ENCODE results near the gene ACSS2.

Gene ACSS2

DNA sequence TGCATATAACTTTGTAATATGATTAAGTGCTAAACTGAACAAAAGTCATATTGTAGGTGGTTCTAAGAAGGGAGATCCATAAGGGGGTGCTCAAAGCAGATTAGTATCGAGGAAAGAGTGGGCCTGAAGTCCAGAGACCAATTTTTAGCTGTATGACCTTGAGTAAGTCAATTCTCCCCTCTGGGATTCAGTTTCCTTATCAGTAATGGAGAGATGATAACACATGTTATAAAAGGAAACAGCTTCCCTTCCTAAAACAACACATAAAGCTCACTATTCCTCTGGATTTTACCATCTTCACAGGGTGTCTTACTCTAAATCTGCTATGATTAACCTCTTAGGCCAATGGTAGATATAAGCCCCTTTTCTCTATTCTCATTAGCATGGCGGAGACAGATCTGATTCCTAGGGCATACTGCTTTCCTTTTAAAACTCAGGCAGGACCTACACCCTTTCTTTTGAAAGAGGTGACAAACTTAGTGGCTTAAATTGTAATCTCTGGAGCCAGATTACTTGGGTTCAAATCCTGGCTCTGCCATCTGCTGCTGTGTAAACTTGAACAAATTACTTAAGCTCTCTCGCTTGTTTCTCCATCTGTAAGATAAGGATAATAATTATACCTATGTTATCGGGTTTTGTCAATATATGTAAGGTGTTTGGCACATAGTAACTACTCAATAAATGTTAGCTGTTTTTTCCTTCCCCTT, 39.5 kb downstream of the ACSS2 start:
- no peak for DNase-seq (ENCODE audit: low read depth, low spot score)

DNA sequence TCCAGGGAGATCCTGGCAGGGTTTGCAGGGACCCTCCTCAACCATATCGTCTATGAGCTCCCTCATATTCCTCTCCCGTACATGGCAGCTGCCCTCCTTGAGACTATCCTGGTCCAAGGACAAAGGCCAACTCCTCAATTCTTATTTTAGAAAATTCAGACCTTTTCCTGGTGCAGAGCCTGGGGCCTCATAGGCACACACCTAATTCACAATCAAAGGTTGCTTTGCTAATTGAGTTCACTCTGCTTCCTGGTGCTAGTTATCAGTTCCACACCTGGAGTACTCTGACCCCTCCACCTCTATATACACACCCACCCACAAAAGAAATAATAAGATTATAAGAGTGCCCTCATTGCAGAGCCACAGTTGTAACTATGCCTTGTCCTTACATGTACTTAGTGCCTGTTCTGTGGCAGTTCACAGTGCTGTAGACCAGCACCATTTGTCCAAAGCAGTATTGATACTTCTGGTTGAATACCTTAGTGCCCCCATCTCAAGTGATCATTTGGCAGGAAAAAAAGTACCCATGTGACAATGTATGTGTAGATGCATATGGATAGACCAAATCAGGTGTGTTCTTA, 40.5 kb downstream of the ACSS2 start:
- DNase-seq (ENCODE audit: low read depth, low spot score): no peak

DNA sequence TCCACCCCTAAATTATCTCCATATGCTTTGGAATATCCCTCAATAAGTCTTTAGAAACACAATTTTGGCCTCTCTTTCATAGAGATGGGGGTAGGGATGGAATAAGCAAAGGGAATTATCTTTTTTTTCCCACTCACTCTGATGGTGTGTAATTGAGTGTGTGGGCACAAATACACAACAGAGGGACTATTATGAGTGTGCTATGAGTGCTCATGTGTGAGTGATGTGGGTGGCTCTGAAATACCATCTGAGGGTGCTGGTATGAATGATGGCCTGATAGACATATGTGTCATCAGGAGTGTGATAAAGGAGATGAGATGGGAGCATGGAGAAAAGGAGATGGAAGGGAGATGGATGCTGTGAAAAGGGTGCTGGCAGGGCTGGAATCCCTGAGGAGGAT, 43.6 kb downstream of the ACSS2 start:
- no peak for DNase-seq (ENCODE audit: low read depth, low spot score)

DNA sequence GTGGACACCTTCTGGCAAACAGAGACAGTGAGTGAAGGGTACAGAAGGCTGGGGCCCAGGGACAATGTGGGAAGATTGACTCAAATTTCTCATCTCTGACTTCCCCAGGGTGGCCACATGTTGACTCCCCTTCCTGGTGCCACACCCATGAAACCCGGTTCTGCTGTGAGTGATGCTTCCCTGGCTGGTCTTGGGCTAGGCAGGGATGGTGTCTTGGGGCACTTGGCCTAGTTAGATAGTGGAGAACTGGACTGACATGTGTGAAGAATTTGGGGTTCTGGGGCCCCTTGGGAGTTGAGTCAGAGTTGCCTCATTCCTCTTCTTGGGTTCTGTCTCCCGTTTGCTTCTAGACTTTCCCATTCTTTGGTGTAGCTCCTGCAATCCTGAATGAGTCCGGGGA, 45.0 kb downstream of the ACSS2 start:
- no peak for DNase-seq (ENCODE audit: low read depth, low spot score)

DNA sequence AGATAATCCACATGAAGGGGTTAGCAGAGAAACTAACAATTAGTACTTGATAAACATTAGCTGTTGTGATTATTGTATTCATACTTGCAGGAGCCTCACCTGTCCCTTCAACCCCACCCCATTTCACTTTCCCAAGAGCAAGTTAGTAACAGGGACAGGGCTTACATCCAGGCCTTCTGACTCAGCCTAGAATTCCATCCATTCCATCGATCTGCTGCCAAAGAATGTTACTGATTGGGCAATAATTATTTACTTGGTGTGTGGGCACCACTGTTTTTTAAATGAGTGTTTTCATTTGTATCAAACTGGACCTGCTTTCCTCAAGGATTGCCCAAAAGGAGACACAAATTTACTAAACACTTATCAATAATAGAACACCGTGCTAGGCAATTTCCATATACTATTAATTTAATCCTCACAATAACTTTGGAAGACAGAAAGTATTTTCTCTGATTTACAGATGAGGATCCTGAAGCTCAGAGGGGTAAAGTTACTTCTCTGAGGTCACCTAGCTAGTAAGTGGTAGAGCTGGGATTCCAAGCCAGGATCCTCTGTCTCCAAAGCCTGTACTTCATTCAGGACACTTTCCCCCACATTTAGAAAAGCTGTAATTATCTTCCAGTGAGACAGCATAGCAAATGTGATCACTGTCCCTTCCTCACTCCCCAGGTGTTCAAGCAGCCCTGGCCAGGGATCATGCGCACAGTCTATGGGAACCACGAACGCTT, 46.4 kb downstream of the ACSS2 start:
- DNase-seq (ENCODE audit: low read depth, low spot score): peak; percentile 91

DNA sequence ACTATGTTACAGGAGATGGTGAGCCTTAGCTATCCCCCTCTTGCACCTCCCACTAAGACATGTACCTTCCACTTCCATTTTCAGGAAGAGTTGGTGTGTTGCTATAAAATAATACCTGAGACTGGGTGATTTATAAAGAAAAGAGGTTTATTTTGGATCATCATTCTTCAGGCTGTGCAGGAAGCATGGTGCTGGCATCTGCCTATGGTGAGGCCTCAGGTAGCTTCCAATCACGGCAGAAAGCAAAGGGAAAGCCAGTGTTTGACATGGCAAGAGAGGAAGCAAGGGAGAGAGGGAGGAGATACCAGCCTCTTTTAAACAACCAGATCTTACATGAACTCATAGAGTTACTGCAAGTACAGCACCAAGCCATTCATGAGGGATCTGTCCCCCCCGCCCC, 47.0 kb downstream of the ACSS2 start:
- DNase-seq (ENCODE audit: low read depth, low spot score): no peak

DNA sequence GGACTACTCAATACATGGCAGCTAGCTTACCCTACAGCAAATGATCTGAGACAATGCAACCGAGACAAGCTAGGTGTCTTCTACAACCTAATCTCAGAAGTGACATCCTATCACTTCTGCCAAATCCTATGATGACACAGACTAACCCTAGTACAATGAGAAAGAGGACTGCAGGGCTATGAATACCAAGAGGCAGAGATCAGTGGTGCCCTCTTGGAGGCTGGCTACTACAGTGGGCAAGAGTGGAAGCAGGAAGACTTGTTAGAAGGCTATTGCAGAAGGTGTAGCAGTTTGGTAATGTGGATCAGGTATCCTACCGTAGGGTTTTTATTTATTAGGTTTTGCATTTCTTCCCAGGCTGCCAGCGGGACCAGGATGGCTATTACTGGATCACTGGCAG, 48.9 kb downstream of the ACSS2 start:
- DNase-seq (ENCODE audit: low read depth, low spot score): no peak

DNA sequence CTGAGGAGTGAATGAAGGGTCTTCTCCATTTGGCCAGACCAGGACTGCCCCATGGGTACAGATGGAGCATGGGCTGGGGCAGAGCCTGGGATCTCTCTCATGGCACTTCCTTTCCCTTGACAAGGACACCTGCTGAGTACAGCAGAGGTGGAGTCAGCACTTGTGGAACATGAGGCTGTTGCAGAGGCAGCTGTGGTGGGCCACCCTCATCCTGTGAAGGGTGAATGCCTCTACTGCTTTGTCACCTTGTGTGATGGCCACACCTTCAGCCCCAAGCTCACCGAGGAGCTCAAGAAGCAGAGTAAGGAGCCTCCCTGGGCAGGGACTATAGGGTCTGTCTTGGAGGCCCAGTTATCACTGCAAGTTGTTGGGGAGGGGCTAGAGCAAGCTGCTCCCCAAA, 49.6 kb downstream of the ACSS2 start:
- DNase-seq (ENCODE audit: low read depth, low spot score): no peak

DNA sequence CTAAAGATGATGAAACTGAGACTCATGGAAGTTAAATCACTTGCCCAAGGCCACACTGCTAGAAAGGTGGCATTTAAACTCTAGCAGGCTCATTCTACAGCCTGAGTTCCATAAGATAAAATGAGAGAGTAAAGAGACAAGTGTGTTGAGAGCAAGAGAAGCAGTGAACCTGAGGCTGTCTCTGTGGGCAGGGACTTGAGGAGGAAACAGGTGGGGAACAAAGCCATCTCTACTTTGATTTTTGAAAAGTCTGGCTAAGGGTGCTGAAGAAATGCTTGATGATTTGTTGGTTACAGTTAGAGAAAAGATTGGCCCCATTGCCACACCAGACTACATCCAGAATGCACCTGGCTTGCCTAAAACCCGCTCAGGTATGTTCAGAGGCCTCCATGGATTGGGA, 50.2 kb downstream of the ACSS2 start:
- DNase-seq (ENCODE audit: low read depth, low spot score): no peak

DNA sequence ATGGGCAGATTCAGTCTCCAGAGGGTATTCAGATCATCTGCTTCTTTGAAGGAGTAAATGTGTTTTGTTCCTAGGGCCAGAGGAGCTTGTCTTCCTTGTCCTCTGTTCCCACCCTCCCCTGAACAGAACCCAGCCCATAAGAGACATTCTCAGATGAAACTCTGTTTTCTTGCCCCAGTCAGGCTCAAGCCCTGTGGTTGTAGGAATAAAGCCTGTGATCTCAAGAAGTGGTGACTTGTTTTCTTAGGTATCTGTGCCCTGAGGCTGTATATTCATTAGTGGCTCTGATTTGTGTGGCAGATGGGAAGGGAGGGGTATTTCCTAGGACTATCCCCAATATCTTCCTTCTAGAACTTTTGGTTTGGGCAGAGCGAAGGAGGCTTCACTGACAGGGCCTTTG, 51.3 kb downstream of the ACSS2 start:
- peak; percentile 16 for DNase-seq (ENCODE audit: low read depth, low spot score)

DNA sequence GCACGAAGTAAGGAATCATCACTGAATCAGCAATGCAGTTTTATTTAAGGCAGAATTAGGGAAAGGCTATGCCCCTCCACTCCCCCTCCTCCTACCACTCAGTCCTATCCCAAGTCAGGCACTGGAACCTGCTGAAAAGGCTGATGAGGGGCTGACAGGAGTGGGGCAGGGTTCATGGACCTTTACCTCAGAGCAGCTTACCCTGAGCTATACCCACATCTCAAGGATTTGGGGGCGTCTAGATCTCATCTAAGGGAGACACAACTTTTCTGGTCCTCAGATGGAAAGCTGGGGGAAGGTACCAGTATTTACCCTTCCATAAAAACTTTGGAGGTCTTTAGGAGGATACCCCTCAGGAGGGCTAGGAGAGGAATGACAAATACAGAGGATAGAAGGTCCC, 52.0 kb downstream of the ACSS2 start:
- DNase-seq (ENCODE audit: low read depth, low spot score): no peak

DNA sequence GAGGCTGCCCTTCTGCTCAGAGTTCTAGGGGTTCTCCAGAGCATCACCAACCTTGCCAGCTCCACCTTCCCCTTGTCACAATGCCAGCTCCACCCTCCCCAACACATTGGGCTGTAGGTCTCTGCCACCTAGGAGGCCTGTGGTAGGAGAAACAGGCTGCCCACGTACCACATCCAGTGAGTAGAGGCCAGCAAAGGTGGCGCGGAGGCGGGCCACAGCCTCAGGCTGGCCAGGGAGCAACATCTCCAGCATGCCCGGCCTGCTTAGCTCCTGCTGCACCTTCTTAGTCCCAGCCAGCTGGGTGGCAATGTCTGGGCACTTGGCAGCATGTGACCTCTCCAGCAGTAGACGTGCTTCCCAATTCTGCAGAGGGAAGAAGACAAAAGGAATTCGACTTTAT, 55.4 kb downstream of the ACSS2 start:
- DNase-seq (ENCODE audit: low read depth, low spot score): no peak

DNA sequence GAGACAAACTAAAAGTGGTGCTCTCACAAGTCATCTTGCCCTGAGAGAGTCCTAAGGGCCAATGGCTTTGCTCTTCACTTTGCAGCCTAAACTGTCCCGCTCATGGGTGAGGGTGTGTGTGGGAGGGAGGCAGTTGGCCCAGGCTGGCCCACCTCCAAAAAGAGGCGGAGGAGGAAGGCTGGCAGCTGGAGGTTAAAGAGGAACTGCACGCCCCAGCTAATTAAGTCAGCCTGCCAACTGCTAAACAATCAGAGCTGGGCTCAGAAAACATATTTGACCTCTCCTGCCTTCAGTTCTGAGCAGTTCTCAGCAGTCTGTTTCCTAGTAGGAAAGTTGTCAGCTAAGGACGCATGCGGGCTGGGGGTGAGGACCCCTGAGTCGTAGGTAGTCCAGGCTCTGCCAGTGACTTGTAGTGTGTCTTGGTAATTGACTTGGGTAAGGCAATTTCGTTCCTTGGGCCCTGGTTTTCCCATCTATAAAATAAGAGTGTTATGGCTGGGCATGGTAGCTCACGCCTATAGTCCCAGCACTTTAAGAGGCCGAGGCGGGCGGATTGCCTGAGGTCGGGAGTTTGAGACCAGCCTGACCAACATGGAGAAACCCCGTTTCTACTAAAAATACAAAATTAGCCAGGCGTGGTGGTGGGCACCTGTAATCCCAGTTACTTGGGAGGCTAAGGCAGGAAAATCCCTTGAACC, 62.2 kb downstream of the ACSS2 start:
- DNase-seq (ENCODE audit: low read depth, low spot score): no peak

DNA sequence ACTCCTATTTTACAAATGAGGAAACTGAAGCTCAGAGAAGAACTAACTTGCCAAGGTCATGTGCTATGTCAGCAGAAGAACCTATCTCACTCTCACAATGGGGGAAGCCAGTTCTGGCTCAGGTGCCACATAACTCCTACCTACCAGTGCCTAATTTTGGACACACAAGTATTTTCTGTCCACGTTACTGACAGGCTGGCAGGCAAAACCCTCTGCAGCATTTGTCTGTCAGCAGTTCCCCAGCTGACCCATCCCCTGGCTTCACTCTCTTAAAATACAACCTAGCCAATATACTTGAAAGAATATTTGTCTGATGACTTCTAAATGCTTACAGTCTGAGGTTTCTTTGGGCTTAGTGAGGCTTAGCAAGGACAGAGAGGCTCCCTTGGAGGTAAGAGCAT, 63.7 kb downstream of the ACSS2 start:
- no peak for DNase-seq (ENCODE audit: low read depth, low spot score)

DNA sequence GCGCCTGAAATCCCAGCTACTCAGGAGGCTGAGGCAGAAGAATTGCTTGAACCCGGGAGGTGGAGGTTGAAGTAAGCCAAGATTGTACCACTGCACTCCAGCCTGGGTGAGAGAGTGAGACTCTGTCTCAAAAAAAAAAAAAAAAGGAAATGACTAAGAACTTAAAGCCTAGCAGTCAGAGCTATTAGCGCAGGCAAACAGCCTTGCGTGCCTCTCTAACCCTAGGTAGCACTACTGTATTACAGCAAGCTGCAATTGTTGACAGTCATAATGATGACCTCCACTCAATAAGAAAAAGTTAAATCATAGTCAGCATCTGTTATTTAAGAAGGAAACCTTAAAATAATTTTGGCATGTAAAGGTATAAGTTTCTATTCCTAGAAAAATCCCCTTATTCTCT, 64.8 kb downstream of the ACSS2 start:
- no peak for DNase-seq (ENCODE audit: low read depth, low spot score)

DNA sequence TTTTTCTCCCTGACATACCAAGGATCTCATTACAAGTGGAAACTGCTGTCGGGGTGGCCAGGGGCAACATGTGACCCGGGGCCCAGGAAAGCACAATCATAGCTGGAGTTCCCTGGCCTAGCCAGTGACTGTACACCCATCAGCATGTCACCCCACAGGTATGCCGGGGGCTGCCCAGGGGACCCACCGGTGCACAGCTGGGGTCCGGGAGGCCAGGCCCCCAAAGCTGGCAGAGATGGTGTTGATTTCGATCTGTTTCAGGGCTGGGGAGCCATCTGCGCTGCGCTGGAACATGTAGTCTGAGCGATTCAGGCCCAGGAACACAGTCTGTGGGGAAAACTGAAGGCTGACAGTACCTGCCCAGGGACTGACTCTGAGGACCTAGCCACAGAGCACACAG, 65.9 kb downstream of the ACSS2 start:
- DNase-seq (ENCODE audit: low read depth, low spot score): no peak

DNA sequence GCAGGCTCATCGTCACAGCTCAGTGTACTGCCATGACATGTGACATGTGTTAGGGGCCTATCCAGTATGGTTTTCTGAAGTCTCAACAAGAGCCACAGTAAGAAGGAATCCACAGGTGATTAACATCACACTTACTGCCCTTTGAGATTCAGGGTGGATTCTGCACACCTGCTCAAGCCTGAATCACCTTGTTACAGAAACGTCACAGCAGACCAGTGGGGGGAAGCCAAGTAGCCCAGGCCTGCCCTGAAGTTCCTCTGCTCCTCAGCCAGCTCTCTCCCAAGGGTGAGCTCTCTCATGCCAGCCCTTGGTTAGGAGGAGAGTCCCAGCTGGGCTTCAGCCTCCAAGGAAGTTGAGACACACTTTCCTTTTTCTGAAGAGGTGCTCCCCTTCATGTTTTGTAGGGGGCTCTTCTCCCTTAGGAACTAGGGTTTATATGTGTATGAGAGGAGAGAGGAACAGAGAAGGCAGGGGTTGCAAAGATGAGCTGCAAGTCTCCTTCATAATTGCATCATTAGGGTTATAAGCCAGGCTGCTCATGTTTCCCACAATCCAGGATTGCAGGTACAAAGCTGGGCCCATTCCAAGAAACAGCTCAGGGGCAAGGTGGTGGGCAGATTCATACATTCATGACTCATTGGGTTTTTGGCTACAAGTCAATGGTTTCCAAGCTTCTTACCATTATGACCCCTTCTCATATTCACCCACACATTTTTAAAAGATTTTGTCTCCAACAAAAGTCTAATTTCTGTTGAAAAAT, 67.6 kb downstream of the ACSS2 start:
- DNase-seq (ENCODE audit: low read depth, low spot score): no peak

DNA sequence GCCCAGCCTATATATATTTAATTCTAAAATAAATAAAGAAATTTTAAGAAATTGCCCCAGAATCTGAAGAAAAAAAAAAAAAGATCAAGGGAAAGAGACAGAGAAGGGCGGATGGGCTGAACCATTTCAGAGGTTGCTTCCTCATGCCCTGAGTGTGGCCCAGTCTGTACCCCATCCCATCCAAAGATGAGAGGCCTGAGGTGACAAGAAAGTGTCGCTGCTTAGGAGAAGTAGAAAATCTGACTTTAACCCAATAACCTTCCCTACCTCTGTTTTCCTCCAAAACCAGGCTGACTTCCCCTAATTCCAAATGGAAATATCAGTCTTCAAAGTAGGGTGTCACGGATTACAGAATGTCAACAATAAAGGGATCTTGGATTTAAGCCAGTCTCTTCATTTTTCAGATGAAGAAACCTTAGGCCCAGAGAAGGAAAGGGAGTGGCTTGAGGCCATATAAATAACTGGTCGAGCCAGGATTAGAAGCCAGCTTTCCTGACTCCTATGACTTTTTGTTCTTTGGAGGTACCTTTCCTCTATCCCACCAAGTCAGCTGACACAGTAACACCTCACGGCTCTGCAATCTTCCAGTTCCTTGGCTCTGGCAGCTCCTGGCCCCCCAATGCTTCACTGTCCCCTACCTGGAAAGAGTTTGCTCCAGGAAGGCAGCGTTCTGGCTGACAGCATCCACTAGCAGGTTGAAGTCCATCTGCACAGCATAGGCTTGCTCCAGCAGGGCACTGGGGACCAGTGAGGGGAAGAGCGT, 69.1 kb downstream of the ACSS2 start:
- no peak for DNase-seq (ENCODE audit: low read depth, low spot score)

DNA sequence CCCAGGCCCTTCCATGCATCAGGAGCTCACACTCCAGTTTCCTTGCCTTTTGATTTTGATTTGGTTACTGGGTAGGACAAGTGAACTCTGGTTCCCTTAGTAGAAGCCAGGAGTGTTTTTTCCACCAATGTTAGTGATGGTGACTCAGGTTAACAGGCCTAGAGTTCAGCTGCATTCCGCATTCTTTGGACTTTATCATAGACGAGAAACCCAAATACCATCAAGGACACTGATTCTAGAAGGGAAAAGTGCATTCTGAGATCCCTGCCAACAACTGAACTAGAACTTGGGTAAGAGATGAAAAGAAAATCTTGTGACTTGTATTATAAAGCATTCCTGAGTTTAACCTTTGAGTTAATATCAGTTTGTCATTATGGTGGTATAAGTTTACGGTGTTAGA, 70.2 kb downstream of the ACSS2 start:
- no peak for DNase-seq (ENCODE audit: low read depth, low spot score)

DNA sequence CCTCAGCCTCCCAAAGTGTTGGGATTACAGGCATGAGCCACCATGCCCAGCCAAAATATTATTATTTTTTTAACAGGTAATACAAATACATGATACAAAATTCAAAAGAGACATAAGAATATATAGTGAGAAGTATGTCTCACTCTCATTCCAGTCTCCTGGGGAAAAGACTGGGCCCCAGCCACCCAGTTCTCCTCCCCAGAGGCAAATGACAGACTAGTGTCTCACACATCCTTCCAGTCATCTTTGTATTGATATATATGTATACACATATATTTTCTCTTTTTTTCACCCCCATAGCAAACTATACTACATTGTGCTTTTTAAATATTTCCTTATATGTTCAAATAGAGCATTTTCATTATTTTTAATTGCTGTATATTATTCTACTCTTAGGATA, 70.9 kb downstream of the ACSS2 start:
- DNase-seq (ENCODE audit: low read depth, low spot score): no peak

DNA sequence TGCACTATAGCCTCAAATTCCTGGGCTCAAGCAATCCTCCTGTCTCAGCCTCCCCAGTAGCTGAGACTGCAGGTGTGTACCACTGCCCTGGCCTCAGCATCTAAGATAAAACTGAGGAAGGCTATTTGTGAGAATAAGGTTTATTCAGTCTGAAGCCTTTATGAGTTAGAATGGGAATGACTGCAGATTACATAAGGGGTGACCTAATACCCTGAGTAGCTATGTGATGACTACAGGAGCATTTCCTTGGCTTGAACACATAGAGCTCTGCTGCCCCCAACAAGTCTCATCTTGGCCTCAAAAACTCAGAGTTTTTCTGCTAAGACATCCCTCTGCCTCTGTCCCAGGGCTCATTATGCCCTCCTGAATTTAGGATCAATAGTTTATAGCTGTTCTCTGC, 71.6 kb downstream of the ACSS2 start:
- peak; percentile 50 for DNase-seq (ENCODE audit: low read depth, low spot score)

Measured in astrocyte of the hippocampus (primary cell).